GM12891 (cell line): ENCODE data around the gene HNRNPA2B1.
A peak's percentile ranks its signal among the peaks of the same experiment; 100 is the strongest.

Source experiments
- DNase-seq: peaks from one replicate; pipeline ENCODE4 v3.0.0; 2011; ENCODE audit warnings: low spot score; ENCODE audit not compliant: insufficient read length
- FAIRE-seq: peaks from 2 replicates; lab custom pipeline; 2011; peaks lifted over from hg19 to GRCh38; lab: Jason Lieb, UNC
- PAX5 ChIP-seq: IDR thresholded peaks from 2 replicates; pipeline ENCODE4 v1.6.1; 2011; ENCODE audit warnings: low read length, moderate library complexity, mild to moderate bottlenecking; ENCODE audit not compliant: insufficient read depth, severe bottlenecking
- POLR2A ChIP-seq: IDR thresholded peaks from 2 replicates; pipeline ENCODE4 v1.6.1; 2011; ENCODE audit warnings: low read depth, low read length, control low read depth
- POLR2AphosphoS5 ChIP-seq: IDR thresholded peaks from 2 replicates; pipeline ENCODE4 v1.6.1; 2011; ENCODE audit warnings: low read depth, low read length, control low read depth
- POU2F2 ChIP-seq: IDR thresholded peaks from 2 replicates; pipeline ENCODE4 v1.6.1; 2011; ENCODE audit warnings: low read depth, mild to moderate bottlenecking, control low read depth, low read length, moderate library complexity
- SPI1 ChIP-seq: IDR thresholded peaks from 2 replicates; pipeline ENCODE4 v1.6.1; 2011; ENCODE audit warnings: low read depth, low read length, control low read depth
- TAF1 ChIP-seq: IDR thresholded peaks from 2 replicates; pipeline ENCODE4 v1.6.1; 2011; ENCODE audit warnings: low read depth, low read length, control low read depth

The HNRNPA2B1 gene

DNA sequence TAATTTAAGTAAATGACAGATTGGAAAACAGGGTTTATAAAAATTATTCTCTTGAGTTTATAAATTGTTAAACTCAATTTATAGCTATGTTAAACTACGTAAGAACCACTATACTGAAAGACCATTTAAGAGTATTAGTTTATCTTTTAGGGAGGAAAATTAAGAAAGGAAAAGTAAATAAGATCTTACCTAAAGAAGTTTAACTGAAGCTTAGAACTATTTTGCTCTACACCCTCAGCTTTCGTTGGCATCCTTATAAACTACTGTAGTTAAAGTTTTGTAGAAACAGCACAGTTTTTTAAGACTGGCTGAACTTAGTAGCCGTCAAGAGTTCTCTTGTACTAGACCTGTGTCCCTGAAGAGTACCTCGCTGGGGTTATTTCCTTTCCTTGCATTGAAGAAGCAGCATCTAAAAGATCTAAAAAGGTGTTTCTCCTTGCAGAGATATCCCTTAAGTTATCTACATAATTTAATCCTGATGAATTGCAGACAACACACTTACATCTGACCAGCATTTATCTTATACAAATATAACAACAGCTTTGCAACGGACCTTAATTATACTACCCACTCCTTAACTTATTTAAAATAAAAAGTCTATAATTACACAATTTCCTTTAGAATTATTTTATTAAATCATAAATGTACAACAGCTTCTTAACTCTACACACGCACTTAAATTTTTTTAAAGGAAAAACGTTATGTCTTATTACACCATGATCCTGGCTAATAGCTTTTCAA, 9.1 kb downstream of the HNRNPA2B1 start:
- DNase-seq (no peak), FAIRE-seq (no peak)
- TF ChIP-seq POLR2A (no peak; the same call in 1 of the 2 replicates), POU2F2 (no peak), POLR2AphosphoS5 (no peak), SPI1 (no peak), TAF1 (no peak)

DNA sequence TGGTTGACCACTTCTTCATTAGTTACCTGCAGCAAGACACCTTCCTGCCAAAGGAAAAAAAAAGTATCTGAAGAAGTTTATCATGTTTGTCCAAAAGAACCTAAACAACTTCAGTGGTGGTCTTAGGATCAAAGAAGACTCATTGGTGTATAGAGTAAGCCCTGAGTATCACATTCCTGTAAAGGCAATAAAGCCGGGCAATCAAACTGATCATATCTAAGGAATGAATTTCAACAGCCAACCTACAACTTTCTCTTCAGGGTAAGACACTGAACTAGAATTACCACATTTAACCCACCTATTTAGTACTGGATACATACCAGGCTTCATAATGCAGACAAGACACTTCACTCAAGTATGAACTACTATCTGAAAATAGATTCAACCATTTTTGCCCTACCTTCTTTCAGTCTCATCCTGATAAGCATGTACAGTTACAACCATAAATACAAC, 10.1 kb downstream of the HNRNPA2B1 start:
- DNase-seq (no peak), FAIRE-seq (no peak)
- TF ChIP-seq POLR2A (peak; percentile 45; the same call in 1 of the 2 replicates), SPI1 (no peak), POU2F2 (no peak), TAF1 (no peak), POLR2AphosphoS5 (peak; percentile 81; the same call in 1 of the 2 replicates), PAX5 (no peak)

DNA sequence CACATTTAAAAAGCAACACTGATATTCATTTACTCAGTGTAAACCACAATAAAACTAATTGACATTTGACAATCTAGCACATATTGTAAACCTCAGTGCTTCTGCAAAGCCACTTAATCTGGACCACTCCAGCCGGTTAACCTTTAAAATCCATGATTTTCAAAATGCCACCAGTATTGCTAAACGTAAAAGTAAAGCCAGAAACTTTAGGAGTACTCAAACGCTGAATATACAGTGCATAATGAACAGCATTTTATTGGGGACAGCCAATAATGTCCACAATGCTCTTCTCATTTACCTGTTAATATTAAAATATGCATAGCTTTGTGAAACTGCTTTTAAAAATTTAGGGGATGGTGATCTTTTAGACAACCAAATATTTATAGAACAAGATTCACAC, 10.8 kb downstream of the HNRNPA2B1 start:
- no peak for FAIRE-seq
- no peak for DNase-seq
- TF ChIP-seq POLR2AphosphoS5 (no peak), POLR2A (no peak), SPI1 (no peak), TAF1 (no peak), PAX5 (no peak), POU2F2 (no peak)

DNA sequence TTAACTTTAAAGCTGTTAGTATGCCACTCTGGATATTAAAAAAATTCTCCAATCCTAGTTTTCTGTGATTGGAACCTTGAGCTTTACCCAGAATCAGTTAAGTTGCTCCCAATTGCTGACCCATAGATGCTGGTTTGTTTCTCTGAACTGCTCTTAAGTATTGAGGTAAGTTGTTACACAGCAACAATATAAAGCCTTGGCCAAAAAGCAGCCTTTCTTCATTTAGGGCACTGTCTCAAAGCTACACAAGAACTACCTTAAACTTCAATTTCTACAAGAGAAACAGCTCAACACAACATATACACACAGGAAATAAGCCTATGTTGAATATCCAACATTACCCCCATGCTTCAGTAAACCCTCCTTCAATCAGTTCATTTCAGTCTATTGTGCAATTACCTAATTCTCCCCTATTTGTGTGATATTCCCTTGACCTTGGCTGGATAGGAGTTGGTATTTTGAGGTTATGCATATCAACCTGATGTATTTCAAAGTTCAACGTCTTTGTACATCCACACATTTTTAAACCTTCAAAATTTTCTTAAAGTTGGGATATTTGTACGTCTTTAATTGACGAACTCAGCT, 11.5 kb downstream of the HNRNPA2B1 start:
- no peak for DNase-seq
- FAIRE-seq, result peak; percentile 55
- 0 out of 2 replicates have a peak, but pooled peaks have one; percentile 44 for TF ChIP-seq POLR2A
- TF ChIP-seq POU2F2, result no peak

DNA sequence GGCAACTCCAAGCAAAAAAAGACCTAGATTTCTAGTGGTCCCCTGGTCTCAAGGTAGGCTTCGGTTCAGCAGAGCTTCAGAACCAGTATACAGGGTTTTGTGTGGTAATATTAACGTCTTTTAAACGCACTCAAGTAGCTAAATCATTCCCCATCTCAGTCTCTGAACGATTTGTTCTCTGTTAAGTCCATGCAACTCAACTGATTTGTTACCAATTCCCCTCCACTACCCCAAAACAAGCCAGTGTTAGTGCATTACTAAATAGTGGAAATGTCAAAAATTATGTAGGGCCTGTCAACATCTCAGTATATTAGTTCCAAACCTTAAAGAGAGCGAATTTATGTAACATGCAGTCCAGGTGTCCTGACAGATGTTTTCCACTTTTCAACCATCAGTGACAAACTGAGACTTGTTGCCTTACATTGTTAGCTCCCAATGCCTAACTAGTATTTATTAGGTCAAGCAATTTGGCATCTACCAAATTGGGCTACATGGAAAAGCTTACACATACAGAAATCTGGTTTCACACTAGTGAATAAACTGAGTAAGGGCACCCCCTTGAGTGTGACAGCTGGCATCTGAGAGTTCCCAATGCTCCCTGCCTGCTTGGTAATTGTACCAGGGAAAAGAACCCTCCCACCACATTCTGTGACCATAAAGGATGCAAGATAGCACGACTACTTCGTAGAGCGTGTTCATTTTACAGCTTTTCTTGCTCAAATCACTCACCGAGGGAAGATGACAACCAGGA, 12.2 kb downstream of the HNRNPA2B1 start:
- peak; percentile 75 for TF ChIP-seq POU2F2
- TF ChIP-seq SPI1, result no peak
- peak; percentile 49 for TF ChIP-seq POLR2A
- TF ChIP-seq PAX5, result no peak
- no peak; the same call in 1 of the 2 replicates for TF ChIP-seq TAF1
- TF ChIP-seq POLR2AphosphoS5, result peak; percentile 76
- FAIRE-seq (peak; percentile 41), DNase-seq (no peak)

DNA sequence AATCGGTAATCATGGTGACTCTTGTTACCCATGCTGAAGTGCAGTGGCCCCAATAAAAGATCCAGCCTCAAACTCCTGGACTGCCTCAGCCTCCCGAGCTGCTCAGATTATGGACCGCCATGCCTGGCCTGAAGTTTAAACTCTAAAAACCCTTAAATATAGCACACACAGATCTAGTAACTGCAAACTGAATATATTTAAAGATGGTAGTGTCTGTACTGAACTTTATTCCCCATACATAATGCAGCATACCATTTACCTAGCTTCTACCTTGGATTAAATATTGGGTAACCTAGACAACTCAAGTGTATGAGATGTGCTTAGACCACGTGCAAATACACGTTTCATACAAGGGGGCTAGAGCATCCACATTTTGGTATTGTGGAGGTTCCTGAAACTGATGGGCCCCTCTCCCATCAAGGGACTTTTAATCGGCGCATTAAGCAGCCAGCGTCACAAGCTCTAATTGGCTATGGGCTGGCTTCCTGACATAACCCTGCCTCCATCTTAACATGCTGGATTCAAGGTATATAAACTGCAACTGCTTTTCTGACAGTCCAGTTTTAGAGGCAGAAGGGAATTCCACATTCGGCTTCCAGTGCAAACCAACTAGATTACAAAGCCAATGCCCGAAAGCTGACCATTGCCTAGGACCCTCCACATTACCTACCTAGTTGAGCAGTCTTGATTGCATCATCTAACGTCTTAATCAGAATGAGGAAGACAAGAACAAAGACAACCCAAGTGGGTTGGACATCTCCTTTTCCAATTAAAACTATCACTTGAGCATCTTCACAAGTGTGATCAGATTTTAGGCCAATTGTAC, 13.0 kb downstream of the HNRNPA2B1 start:
- no peak for TF ChIP-seq TAF1
- TF ChIP-seq POLR2A, result peak; percentile 96
- peak; percentile 11; the same call in 1 of the 2 replicates for TF ChIP-seq SPI1
- peak; percentile 94 for TF ChIP-seq POU2F2
- TF ChIP-seq PAX5, result no peak
- TF ChIP-seq POLR2AphosphoS5, result peak; percentile 95
- DNase-seq (no peak), FAIRE-seq (peak; percentile 82)

DNA sequence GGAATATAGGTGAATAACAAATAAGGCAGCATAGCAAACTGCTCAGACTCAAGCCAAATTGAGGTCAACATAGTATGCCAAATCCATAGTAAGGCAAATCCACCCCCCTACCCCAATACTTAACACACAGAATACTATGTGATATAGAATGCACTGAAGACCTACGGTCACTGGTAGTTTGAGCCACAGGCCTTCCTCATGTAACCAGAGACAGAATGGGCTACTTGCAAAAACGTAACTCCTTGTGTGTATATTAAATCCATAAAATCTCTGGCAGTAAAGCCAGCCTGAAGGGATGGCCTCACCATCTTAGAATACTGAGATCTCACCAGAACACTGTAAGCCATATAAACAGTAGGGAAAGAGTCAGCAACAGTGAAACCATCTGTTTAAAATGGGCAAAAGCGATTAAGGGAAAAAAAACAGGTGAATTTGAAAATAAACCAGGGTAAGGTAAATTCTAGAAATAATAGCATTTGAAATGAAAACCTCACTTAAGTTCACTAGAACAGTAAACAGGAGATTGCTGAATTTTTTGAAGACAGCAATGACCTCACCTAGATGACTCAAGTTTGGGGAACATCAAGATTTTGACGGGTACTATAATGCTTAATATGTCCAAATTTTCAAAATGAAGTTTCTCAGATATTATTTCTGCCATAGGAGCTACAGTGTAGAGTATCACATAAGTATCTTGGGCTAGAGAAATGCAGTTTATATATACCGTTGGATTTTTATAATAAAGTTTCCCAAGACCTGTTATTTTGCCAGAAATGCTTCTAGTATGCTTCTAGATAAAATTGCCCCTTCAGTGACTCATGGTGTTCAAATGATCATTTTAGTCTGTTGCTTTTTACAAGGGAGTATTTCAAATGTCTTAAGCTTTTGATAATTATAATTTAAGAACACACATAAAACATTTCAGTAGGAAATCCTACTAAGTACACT, 13.9 kb downstream of the HNRNPA2B1 start:
- TF ChIP-seq PAX5, result no peak
- TF ChIP-seq POLR2AphosphoS5, result peak; percentile 90
- no peak for TF ChIP-seq POU2F2
- no peak for TF ChIP-seq TAF1
- TF ChIP-seq SPI1, result no peak
- TF ChIP-seq POLR2A, result peak; percentile 68; the same call in 1 of the 2 replicates
- no peak for DNase-seq
- peak; percentile 23 for FAIRE-seq

DNA sequence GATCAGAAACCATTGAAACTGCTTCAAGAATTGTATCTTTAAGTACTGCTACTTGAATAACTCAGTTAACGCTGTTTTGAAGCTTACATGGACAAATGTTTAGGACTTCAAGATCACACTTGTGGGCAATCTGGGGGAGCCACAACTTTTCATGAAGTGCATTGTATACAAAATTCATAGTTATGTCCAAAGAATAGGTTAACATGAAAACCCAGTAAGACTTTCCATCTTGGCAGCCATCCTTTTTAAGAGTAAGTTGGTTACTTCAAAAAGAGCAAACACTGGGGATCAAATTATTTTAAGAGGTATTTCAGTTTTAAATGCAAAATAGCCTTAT, 14.7 kb downstream of the HNRNPA2B1 start:
- TF ChIP-seq POLR2A (no peak), POLR2AphosphoS5 (no peak)
- FAIRE-seq (peak; percentile 85), DNase-seq (no peak)
